ENCODE results near the gene FRMD8.

The FRMD8 gene

GRCh38 chr11:65383778-65384177, 2.7 kb upstream of the FRMD8 start:
- in situ Hi-C loops (cut with MboI; ENCODE audit: low pct_unique_long_range_greater_than_20kb, low sequenced_read_pairs, unreplicated experiment): no loop called here
- DNase-seq (ENCODE audit: low spot score): no peak
- TF ChIP-seq CTCF (IDR thresholded peaks at IDR 0.05; ENCODE audit: extremely low read depth, insufficient read depth, missing control alignments): no peak

- in situ Hi-C loops (cut with MboI; ENCODE audit: low pct_unique_long_range_greater_than_20kb, low sequenced_read_pairs, unreplicated experiment): no loop called here
- TF ChIP-seq CTCF (IDR thresholded peaks at IDR 0.05; ENCODE audit: extremely low read depth, insufficient read depth, missing control alignments): no peak
- no peak for DNase-seq (ENCODE audit: low spot score)
Measured at GRCh38 chr11:65384301-65384889, 2.0 kb upstream of the FRMD8 start.

- in situ Hi-C loops (cut with MboI; ENCODE audit: low pct_unique_long_range_greater_than_20kb, low sequenced_read_pairs, unreplicated experiment): no loop called here
- no peak for TF ChIP-seq CTCF (IDR thresholded peaks at IDR 0.05; ENCODE audit: extremely low read depth, insufficient read depth, missing control alignments)
- DNase-seq (ENCODE audit: low spot score): no peak
Measured at GRCh38 chr11:65388731-65389130, 2.3 kb downstream of the FRMD8 start.

DNA sequence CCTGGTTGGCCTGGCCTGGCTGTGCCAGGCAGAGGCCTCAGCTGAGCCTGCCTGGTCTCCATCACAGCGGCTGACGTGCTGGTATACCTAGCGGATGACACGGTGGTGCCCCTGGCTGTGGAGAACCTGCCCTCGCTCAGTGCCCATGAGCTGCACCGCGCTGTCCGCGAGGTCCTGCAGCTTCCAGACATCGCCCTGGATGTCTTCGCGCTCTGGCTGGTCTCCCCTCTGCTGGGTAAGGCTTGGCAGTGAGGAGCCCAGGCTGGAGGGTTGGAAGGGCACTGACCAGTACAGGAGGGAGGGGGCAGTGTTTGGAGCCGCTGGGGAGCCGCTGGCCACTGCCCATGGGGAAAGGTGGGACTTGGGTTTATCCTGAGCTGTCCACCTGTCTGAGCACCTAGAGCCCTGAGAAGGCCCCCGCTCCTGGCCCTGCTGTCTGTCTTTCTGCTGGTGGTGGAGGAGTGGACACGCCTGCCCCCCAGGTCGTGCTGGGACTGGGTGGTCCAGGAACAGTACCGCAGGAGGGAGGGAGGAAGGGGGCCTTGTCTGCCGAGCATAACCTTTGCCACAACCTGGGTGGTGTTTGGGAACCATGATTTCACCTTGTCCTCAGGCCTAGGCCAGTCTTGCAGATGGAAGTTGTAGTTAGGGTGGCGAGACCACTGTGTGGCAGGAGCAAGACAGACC, 3.0 kb downstream of the FRMD8 start:
- no peak for DNase-seq (ENCODE audit: low spot score)
- no peak for TF ChIP-seq CTCF (IDR thresholded peaks at IDR 0.05; ENCODE audit: extremely low read depth, insufficient read depth, missing control alignments)
- in situ Hi-C loops (cut with MboI; ENCODE audit: low pct_unique_long_range_greater_than_20kb, low sequenced_read_pairs, unreplicated experiment): no loop called here

DNA sequence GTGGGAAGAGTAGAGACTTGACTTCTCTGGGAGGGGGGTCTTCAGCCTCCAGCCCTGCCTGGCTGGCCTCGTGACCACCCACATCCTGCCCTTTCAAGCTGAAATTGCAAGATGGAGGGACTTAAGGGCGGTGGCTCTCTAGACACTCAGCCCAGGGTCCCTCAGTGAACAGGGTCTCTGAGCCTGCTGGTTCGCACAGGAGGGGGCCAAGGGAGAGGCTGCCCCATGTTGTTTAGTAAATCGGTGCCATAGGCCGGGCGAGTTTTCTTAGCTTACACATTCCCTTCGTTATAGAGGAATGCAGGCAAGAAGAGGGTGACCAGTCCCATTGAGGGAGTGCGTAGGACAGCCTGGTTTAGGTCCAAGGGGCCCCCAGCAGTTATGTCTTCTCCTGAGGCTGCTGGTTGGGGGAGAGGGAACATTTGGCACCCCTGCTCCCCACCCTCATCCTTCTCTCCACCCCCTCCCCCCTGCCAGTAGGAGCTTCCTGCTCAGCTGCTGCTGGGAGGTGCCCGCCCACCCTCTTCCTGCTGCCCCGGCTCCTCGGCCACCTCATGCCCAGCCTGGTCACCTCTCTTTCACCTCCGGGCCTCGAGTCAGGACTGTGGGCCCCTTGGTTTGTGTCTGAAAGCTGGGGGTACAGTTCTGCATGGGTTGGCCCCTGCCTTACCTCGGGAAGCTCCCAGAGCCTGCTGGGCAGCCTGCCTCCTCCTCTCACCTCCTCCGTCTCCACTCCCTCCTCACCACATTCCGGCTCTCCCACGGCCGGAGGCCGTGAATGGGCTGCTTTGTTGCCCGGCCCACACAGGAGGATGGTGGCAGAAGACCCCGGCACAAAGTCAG, 3.9 kb downstream of the FRMD8 start:
- DNase-seq (ENCODE audit: low spot score): no peak
- in situ Hi-C loops (cut with MboI; ENCODE audit: low pct_unique_long_range_greater_than_20kb, low sequenced_read_pairs, unreplicated experiment): no loop called here
- no peak for TF ChIP-seq CTCF (IDR thresholded peaks at IDR 0.05; ENCODE audit: extremely low read depth, insufficient read depth, missing control alignments)

DNA sequence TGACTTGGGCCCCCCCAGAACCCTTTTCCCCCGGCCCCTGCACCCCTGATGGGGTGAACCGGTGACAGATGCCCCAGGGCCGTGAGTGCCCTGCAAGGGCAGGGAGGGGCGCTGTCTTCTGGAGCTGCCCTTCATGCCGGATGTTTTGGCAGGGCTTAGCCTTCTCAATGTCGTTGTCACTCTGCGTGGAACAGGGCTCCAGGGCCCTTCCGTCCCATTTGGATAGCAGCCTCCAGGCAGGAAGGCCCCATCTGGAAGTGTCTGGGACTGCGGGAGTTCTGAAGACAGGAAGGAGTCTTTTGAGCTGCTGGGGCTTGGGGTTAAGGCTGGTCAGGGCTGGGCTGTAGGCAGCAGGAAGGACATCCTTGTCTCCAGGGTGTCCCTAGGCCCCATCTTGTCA, 4.6 kb downstream of the FRMD8 start:
- DNase-seq (ENCODE audit: low spot score): no peak
- TF ChIP-seq CTCF (IDR thresholded peaks at IDR 0.05; ENCODE audit: extremely low read depth, insufficient read depth, missing control alignments): no peak

More for the DNA sequence above, 4.6 kb downstream of the FRMD8 start:
- in situ Hi-C loops (cut with MboI; ENCODE audit: low pct_unique_long_range_greater_than_20kb, low sequenced_read_pairs, unreplicated experiment): no loop called here

Measured in GM13977 (cell line).